Breast epithelium (tissue), 4 donors: ENCODE results near the gene KCNH6. TPM values are rescaled to one million over a fixed set of nuclear protein-coding genes. Genes with fewer than 3 reads are reported as not detected.

ENCODE experiments used
- DNase-seq, 2 donors: peaks; one replicate each; pipeline ENCODE4 v3.0.0-alpha.2; 2019; ENCODE audit warnings: low spot score in 2 of 2
- H3K27ac ChIP-seq, 2 donors: fragments of 200-600 bp; sonication (generic) in 1 of 2; one replicate each; pipeline ENCODE4 v1.5.1; 2016 to 2019; ENCODE audit warnings: mild to moderate bottlenecking in 1 of 2
- H3K27me3 ChIP-seq, 2 donors: fragments of 200-600 bp; sonication (generic) in 1 of 2; one replicate each; pipeline versions ENCODE4 v1.5.1 to v1.6.0; 2017 to 2019; ENCODE audit warnings: control low read depth in 1 of 2, mild to moderate bottlenecking in 1 of 2
- H3K36me3 ChIP-seq: fragments of 200-600 bp; one replicate; pipeline ENCODE4 v1.5.1; 2019
- H3K4me1 ChIP-seq, 2 donors: fragments of 200-600 bp; sonication (generic); one replicate each; pipeline ENCODE4 v1.5.1; 2016 to 2019; ENCODE audit warnings: control low read depth in 1 of 2
- H3K4me3 ChIP-seq, 3 donors: fragments of 200-600 bp; sonication (generic); 1 replicate in 2 of 3; 2 replicates in 1 of 3; pipeline ENCODE4 v1.5.1; 2016 to 2019; ENCODE audit warnings: mild to moderate bottlenecking in 3 of 3, moderate library complexity in 2 of 3
- H3K9me3 ChIP-seq, 2 donors: fragments of 200-600 bp; sonication (generic) in 1 of 2; one replicate each; pipeline ENCODE4 v1.5.1; 2016 to 2019; ENCODE audit warnings: control low read depth in 1 of 2
- POLR2A ChIP-seq: fragments of 450-650 bp; IDR thresholded peaks from one replicate; pipeline ENCODE4 v1.6.1; 2016; ENCODE audit warnings: antibody characterized with exemption, mild to moderate bottlenecking, moderate library complexity
- POLR2AphosphoS5 ChIP-seq, 3 donors: sonication (generic); formaldehyde crosslinking; IDR thresholded peaks; one replicate each; pipeline ENCODE4 v1.6.1; 2017; ENCODE audit warnings: antibody characterized with exemption in 3 of 3
- intact Hi-C: fragments of 100-400 bp; cut with DNase I; formaldehyde crosslinking; loops from one replicate; pipeline ENCODE4 v1.15.1; 2023; ENCODE audit warnings: low total_unique reads
- total RNA-seq, 3 donors: library from RNA; depleted of rRNA; stranded (reverse); fragments of >200 nt; gene quantifications; one replicate each; pipeline ENCODE4 v1.1.0, GENCODE V29; 2016
- TF ChIP-seq, protein P1 (sequence below), 3 donors: fragments of 450-650 bp; IDR thresholded peaks; one replicate each; pipeline ENCODE4 v1.5.1; 2016 to 2017; ENCODE audit warnings: antibody characterized with exemption in 3 of 3, mild to moderate bottlenecking in 3 of 3, moderate library complexity in 3 of 3

KCNH6 gene
- total RNA-seq, 3 donors from 2014 or later = not detected

DNA sequence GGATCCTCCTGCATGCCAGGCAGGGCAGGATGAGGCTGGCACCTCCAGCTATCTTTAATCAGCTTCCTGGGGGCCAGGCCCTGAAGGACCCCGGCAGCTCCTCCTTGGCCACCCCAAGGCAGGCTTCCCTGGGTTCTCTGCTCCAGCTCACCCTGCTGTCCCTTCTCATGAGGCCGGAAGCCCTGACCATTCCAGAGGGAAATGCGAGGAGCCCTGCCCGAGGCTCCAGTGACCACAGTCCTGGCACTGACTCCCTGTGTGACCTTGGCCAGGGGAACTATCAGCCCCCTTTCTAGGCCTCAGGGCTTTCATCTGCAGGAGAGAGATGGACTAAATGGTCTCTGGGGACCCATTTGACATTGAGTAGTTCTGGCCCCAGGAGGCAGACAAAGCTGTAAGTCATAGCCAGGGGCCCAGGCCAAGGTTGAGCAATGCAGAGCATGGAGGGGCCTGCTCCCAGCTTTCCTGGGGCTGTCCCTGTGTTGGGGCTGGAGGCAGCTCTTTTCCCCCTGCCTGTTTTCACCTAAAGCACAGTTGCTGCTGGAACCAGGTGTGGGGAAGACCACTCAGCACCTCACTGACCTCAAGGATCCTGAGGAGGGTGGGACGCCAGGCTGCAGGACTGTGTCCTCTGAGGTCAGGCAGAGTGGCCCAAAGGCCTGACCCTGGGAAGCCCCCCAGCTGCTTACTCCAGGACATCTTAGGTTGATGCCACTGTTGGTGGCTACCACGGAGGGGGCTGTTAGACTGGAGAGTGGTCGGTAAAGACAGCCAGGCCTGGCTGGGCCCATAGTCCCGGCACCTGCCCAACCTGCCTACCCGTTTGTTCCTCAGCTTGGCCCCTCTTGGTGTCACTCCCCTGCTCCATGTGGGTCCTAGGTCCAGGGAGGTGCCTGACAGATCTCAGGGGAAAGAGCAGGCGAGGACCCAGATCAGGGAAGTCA is 8.1 kb downstream of the KCNH6 start:
- no peaks in the 10 kb centered on the region for H3K36me3 ChIP-seq
- TF ChIP-seq POLR2AphosphoS5 (IDR thresholded peaks at IDR 0.05) (no peak), POLR2A (no peak)
- TF ChIP-seq, protein P1, sequence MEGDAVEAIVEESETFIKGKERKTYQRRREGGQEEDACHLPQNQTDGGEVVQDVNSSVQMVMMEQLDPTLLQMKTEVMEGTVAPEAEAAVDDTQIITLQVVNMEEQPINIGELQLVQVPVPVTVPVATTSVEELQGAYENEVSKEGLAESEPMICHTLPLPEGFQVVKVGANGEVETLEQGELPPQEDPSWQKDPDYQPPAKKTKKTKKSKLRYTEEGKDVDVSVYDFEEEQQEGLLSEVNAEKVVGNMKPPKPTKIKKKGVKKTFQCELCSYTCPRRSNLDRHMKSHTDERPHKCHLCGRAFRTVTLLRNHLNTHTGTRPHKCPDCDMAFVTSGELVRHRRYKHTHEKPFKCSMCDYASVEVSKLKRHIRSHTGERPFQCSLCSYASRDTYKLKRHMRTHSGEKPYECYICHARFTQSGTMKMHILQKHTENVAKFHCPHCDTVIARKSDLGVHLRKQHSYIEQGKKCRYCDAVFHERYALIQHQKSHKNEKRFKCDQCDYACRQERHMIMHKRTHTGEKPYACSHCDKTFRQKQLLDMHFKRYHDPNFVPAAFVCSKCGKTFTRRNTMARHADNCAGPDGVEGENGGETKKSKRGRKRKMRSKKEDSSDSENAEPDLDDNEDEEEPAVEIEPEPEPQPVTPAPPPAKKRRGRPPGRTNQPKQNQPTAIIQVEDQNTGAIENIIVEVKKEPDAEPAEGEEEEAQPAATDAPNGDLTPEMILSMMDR (IDR thresholded peaks at IDR 0.05) = no peak
- intact Hi-C loops = no loop called here

GRCh38 chr17:63533433-63534077 is 10.4 kb downstream of the KCNH6 start:
- no peak overlapping the region for H3K4me3 ChIP-seq
- peaks cover 5 to 10% of the 10 kb centered on the region in 2 donors for H3K27me3 ChIP-seq
- H3K4me1 ChIP-seq = peaks cover 6 to 7% of the 10 kb centered on the region in 2 donors
- H3K36me3 ChIP-seq = no peaks in the 10 kb centered on the region
- H3K9me3 ChIP-seq = no peaks in the 10 kb centered on the region
- TF ChIP-seq, protein P1 (IDR thresholded peaks at IDR 0.05) = no peak
- TF ChIP-seq POLR2A (no peak), POLR2AphosphoS5 (IDR thresholded peaks at IDR 0.05) (no peak)
- intact Hi-C loops = no loop called here
- DNase-seq = no peak
- no peak overlapping the region for H3K27ac ChIP-seq

More for the DNA sequence above, 8.1 kb downstream of the KCNH6 start:
- Histone ChIP-seq H3K4me1 (no peaks in the 10 kb centered on the region), H3K27ac (no peak overlapping the region), H3K4me3 (no peak overlapping the region), H3K9me3 (no peaks in the 10 kb centered on the region), H3K27me3 (no peaks in the 10 kb centered on the region)
- DNase-seq = no peak

- Histone ChIP-seq H3K27me3 (peaks cover 5 to 14% of the 10 kb centered on the region in 2 donors), H3K27ac (no peak overlapping the region), H3K9me3 (no peaks in the 10 kb centered on the region), H3K4me1 (peaks cover 7% of the 10 kb centered on the region in 2 donors), H3K36me3 (no peaks in the 10 kb centered on the region), H3K4me3 (no peak overlapping the region)
- intact Hi-C loops = no loop called here
- TF ChIP-seq POLR2AphosphoS5 (IDR thresholded peaks at IDR 0.05) = no peak
- TF ChIP-seq, protein P1 (IDR thresholded peaks at IDR 0.05) = no peak
- no peak for TF ChIP-seq POLR2A
- no peak for DNase-seq
Observed at GRCh38 chr17:63534078-63534570, 11.0 kb downstream of the KCNH6 start.

DNA sequence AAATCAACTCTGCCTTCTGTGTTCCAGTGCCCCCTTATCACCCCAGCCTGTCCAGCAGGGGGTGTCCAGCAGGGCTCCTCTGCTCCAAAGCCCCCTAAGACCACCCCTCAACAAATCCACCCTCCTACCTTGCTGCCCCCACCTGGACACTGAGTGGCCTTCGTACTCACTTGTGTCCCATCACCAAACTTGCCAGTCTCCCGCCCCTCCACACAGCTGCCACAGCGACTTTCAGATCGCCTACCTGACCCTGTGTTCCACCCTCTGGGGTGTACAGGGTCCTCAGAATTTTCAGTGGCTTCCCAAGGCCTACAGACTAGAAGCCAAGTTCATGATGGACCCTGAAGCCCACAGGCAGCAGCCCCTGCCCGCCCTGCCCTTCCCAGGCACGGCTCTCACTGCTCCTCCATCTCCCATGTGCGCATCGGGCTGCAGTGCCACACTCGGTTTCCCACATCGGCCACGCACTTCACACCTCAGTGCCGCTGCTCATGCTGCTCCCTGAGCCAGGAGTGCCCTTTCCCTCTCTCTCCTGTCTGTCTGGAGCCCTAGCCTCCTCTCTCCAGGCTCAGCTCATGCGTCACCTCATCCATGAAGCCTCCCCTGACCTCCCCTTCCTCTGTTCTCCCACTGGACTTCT is 11.8 kb downstream of the KCNH6 start:
- H3K4me3 ChIP-seq = no peak overlapping the region
- H3K4me1 ChIP-seq = peaks cover 7% of the 10 kb centered on the region in 2 donors
- no peak for TF ChIP-seq POLR2A
- TF ChIP-seq POLR2AphosphoS5 (IDR thresholded peaks at IDR 0.05) = no peak
- TF ChIP-seq, protein P1 (IDR thresholded peaks at IDR 0.05) = no peak
- H3K9me3 ChIP-seq = no peaks in the 10 kb centered on the region
- intact Hi-C loops = no loop called here
- DNase-seq = no peak
- H3K27ac ChIP-seq = no peak overlapping the region
- H3K27me3 ChIP-seq = peaks cover 5 to 19% of the 10 kb centered on the region in 2 donors
- no peaks in the 10 kb centered on the region for H3K36me3 ChIP-seq
